Lung (tissue), 12 donors: ENCODE data around the gene C2CD3. TPM values are rescaled to one million over a fixed set of nuclear protein-coding genes. Genes with fewer than 3 reads are reported as not detected.

Source experiments
- ATAC-seq: fragments of 200-7000 bp; cut with Tn5 transposase; one replicate; pipeline ENCODE4 v1.9.1; 2020; ENCODE audit warnings: moderate number of reproducible peaks; ENCODE audit not compliant: insufficient read depth, low FRiP score
- DNase-seq, 3 donors: peaks; one replicate each; pipeline ENCODE4 v3.0.0-alpha.2; 2013 to 2017
- H3K27ac ChIP-seq, 2 donors: one replicate each; pipeline ENCODE4 v1.5.1; 2013; ENCODE audit warnings: mild to moderate bottlenecking in 2 of 2, moderate library complexity in 2 of 2, control low read depth in 1 of 2, inconsistent platforms in 1 of 2, low read depth in 1 of 2, low read length in 1 of 2
- H3K27me3 ChIP-seq, 3 donors: one replicate each; pipeline ENCODE4 v1.5.1; 2013; ENCODE audit warnings: low read length in 2 of 3; ENCODE audit not compliant: control insufficient read depth in 3 of 3, insufficient read depth in 3 of 3
- H3K36me3 ChIP-seq, 4 donors: one replicate each; pipeline ENCODE4 v1.5.1; 2013; ENCODE audit warnings: low read length in 4 of 4, mild to moderate bottlenecking in 1 of 4, moderate library complexity in 1 of 4; ENCODE audit not compliant: control insufficient read depth in 4 of 4, insufficient read depth in 4 of 4
- H3K4me1 ChIP-seq, 5 donors: one replicate each; pipeline ENCODE4 v1.5.1; 2013; ENCODE audit warnings: low read length in 5 of 5, mild to moderate bottlenecking in 2 of 5, moderate library complexity in 1 of 5; ENCODE audit not compliant: control insufficient read depth in 5 of 5, insufficient read depth in 5 of 5
- H3K4me3 ChIP-seq: one replicate; pipeline ENCODE4 v1.5.1; 2013; ENCODE audit warnings: mild to moderate bottlenecking, control low read depth, moderate library complexity
- H3K9ac ChIP-seq, 2 donors: one replicate each; pipeline ENCODE4 v1.5.1; 2013; ENCODE audit warnings: low read length in 2 of 2, control low read depth in 1 of 2; ENCODE audit not compliant: insufficient read depth in 1 of 2
- H3K9me3 ChIP-seq, 4 donors: one replicate each; pipeline ENCODE4 v1.5.1; 2013; ENCODE audit warnings: low read length in 3 of 4, mild to moderate bottlenecking in 1 of 4, moderate library complexity in 1 of 4; ENCODE audit not compliant: control insufficient read depth in 4 of 4, insufficient read depth in 3 of 4
- CTCF ChIP-seq: IDR thresholded peaks from 2 replicates; pipeline ENCODE4 v1.5.1; 2012; ENCODE audit warnings: mild to moderate bottlenecking; ENCODE audit errors: control extremely low read depth, extremely low read depth
- WGBS, 2 donors: extraction: QIAGEN DNeasy Blood & Tissue Kit; methylation state at CpG; one replicate each; pipeline ENCODE4 v1.1.7; 2013; 5-methylcytosine and 5-hydroxymethylcytosine counted together
- polyA plus RNA-seq, 2 donors: library from polyadenylated mRNA; stranded (reverse); fragments of 200-250 nt; gene quantifications; one replicate each; pipeline ENCODE4 v1.2.1, GENCODE V29; 2013
- total RNA-seq, 2 donors: library from RNA; depleted of rRNA in 1 of 2; stranded (reverse); fragments of >200 nt in 1 of 2; gene quantifications; one replicate each; pipeline ENCODE4 v1.2.1, GENCODE V29; 2014 to 2021
- donor health status: control.
- donor health status: control.
- donor health status: Bipolar disorder and iron deficiency.
- donor health status: healthy.
- donor health status: DM: yes; HTN: yes; CAD: no.

Gene C2CD3
- total and polyA plus RNA-seq, 4 donors = 10.2 to 31.3 (median 20.7) TPM

DNA sequence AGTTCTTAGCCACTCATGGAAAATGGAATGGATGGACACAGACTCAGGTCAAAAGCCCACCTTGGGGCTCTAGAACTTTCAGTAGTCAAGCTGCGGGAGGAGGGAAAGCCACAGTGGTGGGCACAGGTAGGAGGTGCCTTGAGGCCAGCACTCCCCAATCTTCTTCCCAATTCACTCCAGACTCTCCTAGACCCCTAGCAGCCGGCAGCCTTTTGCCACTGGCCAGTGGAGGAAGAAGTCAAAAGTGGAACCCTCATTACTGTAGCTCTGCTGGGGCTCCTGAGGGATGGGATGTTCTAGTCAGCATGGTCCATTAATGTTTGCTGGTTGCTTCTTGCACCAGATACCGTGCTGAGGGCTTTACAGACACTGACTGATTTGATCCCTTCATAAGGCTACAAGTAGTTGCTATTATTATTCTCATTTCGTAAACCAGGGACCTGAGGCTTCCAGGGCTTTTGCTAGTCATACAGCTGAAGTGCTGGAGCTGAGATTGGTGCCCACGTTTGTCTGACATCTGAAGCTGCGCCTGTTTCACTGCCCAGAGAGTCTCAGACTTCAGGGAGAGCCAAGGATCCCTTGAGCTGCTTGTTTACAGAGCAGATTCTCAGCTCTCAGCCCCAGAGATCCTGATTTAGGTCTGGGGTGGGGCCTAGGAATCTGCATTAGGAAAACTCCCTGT, 163.0 kb downstream of the C2CD3 start:
- no peak for TF ChIP-seq CTCF
- DNase-seq = no peak
- 88 to 89% methylated on average over 6 of the region's 6 CpGs for WGBS, 2 donors
- no peak overlapping the region for H3K9ac ChIP-seq
- ATAC-seq = no peak
- H3K27ac ChIP-seq = no peak overlapping the region
- H3K27me3 ChIP-seq = no peaks in the 10 kb centered on the region
- no peaks in the 10 kb centered on the region for H3K9me3 ChIP-seq
- H3K4me3 ChIP-seq = no peak overlapping the region
- H3K36me3 ChIP-seq = peaks cover 6 to 21% (median 8%) of the 10 kb centered on the region in 4 donors
- H3K4me1 ChIP-seq = no peaks in the 10 kb centered on the region

DNA sequence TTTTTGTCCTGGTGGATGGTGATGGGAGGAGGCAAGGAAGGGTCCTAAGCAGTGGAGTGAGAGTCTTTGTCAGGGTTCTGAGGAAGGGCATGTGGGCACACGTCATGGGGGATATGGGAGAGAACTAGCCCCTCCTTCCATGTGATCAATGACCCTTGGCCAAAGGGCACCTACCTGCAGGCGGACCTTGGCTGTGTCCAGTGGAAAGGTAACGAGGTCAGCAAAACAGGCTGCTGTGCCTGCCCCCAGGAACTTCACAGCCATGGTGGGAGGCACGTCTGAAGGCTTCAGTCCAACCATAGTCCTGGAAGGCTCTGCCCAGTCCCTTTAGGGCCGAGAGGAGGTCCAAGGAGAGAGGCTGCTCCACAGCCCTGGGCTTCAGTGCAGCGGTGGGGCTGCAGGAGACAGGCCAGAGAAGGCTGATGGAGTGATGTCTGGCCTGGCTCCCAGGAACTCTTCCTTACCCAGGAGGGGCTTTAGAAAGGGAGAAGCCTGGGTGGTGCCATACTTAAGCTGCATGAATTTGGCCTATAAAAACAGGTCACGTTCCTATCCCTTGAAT, 164.0 kb downstream of the C2CD3 start:
- WGBS, 2 donors = 89 to 92% methylated on average over 7 of the region's 7 CpGs

DNA sequence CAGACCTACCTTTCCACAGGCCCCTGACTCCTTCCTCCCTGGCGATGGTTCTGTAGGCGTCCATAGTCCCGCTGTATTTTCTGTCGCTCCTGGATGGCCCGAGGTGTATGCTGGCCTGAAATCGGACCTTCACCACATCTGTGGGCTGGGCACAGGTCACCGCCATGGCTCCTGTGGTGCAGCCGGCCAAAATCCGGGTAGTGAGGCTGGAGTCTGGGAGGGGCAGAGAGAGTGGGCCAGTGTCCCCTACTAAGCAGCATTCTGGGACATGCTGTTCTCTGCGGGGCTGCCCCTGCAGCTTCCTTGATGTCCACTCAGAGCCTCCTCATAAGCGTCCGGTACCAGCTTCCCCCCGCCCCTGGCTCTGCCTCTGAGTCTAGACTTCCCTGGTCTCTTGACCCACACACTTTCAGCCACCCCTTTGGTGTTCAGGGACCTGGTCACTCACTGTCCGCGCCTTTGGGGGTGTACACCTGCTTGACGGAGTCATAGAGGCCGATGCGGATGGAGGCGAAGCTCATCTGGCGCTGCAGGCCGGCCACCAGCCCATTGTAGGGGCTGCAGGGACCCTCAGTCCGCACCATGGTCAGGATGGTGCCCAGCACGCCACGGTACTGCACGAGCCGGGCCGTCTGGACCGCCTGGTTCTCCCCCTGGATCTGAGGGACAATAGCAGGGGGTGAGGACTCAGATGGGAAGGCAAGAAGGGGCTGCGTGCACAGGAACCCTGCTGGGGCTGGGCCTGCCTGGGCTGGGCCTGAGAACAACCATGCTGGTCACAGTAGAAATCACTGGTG, 164.9 kb downstream of the C2CD3 start:
- Histone ChIP-seq H3K9me3 (no peaks in the 10 kb centered on the region), H3K27ac (no peak overlapping the region), H3K27me3 (no peaks in the 10 kb centered on the region), H3K9ac (no peak overlapping the region), H3K4me3 (no peak overlapping the region), H3K4me1 (no peaks in the 10 kb centered on the region), H3K36me3 (peaks cover 8 to 17% (median 12%) of the 10 kb centered on the region in 4 donors)
- WGBS, 2 donors = 96 to 98% methylated on average over 29 of the region's 29 CpGs
- no peak for ATAC-seq
- no peak for DNase-seq
- no peak for TF ChIP-seq CTCF

More for the DNA sequence above, 164.0 kb downstream of the C2CD3 start:
- DNase-seq (no peak), ATAC-seq (no peak)
- Histone ChIP-seq H3K9ac (no peak overlapping the region), H3K4me3 (no peak overlapping the region), H3K27ac (no peak overlapping the region), H3K9me3 (no peaks in the 10 kb centered on the region), H3K4me1 (no peaks in the 10 kb centered on the region), H3K27me3 (no peaks in the 10 kb centered on the region), H3K36me3 (peaks cover 8 to 20% (median 12%) of the 10 kb centered on the region in 4 donors)
- no peak for TF ChIP-seq CTCF
